ENCODE measurements around the gene BEST2. TPM values are rescaled to one million over a fixed set of nuclear protein-coding genes. Genes with fewer than 3 reads are reported as not detected.
A peak's percentile ranks its signal among the peaks of the same experiment; 100 is the strongest.

The BEST2 gene
- total RNA-seq, 1 experiment from 2014 or later = not detected

GRCh38 chr19:12748489-12748888, 3.1 kb upstream of the BEST2 start:
- POLR2A ChIA-PET = no interaction called here
- DNase-seq (ENCODE audit: low read depth, low spot score) = no peak
- no peak for TF ChIP-seq CTCF (IDR thresholded peaks at IDR 0.05)
- no peak for TF ChIP-seq SIN3A (IDR thresholded peaks at IDR 0.05; ENCODE audit: borderline replicate concordance, insufficient read depth, low read depth, low read length)
- TF ChIP-seq REST (IDR thresholded peaks at IDR 0.05; ENCODE audit: insufficient read depth in 1 of 2, low read depth in 2 of 2, low read length in 1 of 2) = no peak
- no peak for TF ChIP-seq TCF7L2 (IDR thresholded peaks at IDR 0.05; ENCODE audit: low read depth, low read length)
- TF ChIP-seq POLR2AphosphoS5 (IDR thresholded peaks at IDR 0.05; ENCODE audit: low read depth, low read length) = no peak
- intact Hi-C loops (cut with micrococcal nuclease; ENCODE audit: unreplicated experiment) = no loop called here
- H3K9me3 ChIP-seq (ENCODE audit: control insufficient read depth, insufficient read depth, low read depth, low read length) = no peaks in the 10 kb centered on the region
- in situ Hi-C loops (cut with HindIII; ENCODE audit: low pct_unique_long_range_greater_than_20kb, low sequenced_read_pairs) = no loop called here
- 0 out of 2 replicates have a peak, but pooled peaks have one; percentile 3 for ATAC-seq
- H3K27ac ChIP-seq (ENCODE audit: low read length) = no peak overlapping the region
- H3K36me3 ChIP-seq (ENCODE audit: control insufficient read depth, insufficient read depth, low read length) = no peaks in the 10 kb centered on the region
- CTCF ChIA-PET = interaction anchor here (0.6 kb wide), 1 partner anchor 103 kb away, joined by 4 read pairs; no protein-coding TSS in a partner anchor
- BruUV-seq (replicated peaks) = no TSS peak
- H3K4me3 ChIP-seq (ENCODE audit: low read depth in 2 of 2, low read length in 2 of 2) = no peak overlapping the region
- peaks cover 4% of the 10 kb centered on the region for H3K4me1 ChIP-seq (ENCODE audit: control insufficient read depth, insufficient read depth, low read length)
- H3K27me3 ChIP-seq (ENCODE audit: control insufficient read depth, insufficient read depth, low read length) = no peaks in the 10 kb centered on the region

- peaks cover 4% of the 10 kb centered on the region for H3K4me1 ChIP-seq (ENCODE audit: control insufficient read depth, insufficient read depth, low read length)
- ChIA-PET POLR2A (interaction anchor here (0.7 kb wide), 1 partner anchor 13 kb away, joined by 4 read pairs; the partner anchor contains the start of gene GET3), CTCF (no interaction called here)
- H3K4me3 ChIP-seq (ENCODE audit: low read depth in 2 of 2, low read length in 2 of 2) = peak overlapping the region in 1 of 2 experiments; percentile 14; a peak in 1 of 4 replicates
- in situ Hi-C loops (cut with HindIII; ENCODE audit: low pct_unique_long_range_greater_than_20kb, low sequenced_read_pairs) (no loop called here), intact Hi-C loops (cut with micrococcal nuclease; ENCODE audit: unreplicated experiment) (no loop called here)
- DNase-seq (ENCODE audit: low read depth, low spot score) (no peak), ATAC-seq (peak; percentile 42)
- BruUV-seq (replicated peaks) = no TSS peak
- H3K9me3 ChIP-seq (ENCODE audit: control insufficient read depth, insufficient read depth, low read depth, low read length) = no peaks in the 10 kb centered on the region
- no peak for TF ChIP-seq SIN3A (IDR thresholded peaks at IDR 0.05; ENCODE audit: borderline replicate concordance, insufficient read depth, low read depth, low read length)
- TF ChIP-seq TCF7L2 (IDR thresholded peaks at IDR 0.05; ENCODE audit: low read depth, low read length) = no peak
- no peak for TF ChIP-seq POLR2AphosphoS5 (IDR thresholded peaks at IDR 0.05; ENCODE audit: low read depth, low read length)
- no peak for TF ChIP-seq CTCF (IDR thresholded peaks at IDR 0.05)
- no peak for TF ChIP-seq REST (IDR thresholded peaks at IDR 0.05; ENCODE audit: insufficient read depth in 1 of 2, low read depth in 2 of 2, low read length in 1 of 2)
- no peaks in the 10 kb centered on the region for H3K36me3 ChIP-seq (ENCODE audit: control insufficient read depth, insufficient read depth, low read length)
- no peaks in the 10 kb centered on the region for H3K27me3 ChIP-seq (ENCODE audit: control insufficient read depth, insufficient read depth, low read length)
- H3K27ac ChIP-seq (ENCODE audit: low read length) = no peak overlapping the region
Measured at GRCh38 chr19:12749938-12750521, 1.6 kb upstream of the BEST2 start.

All from Panc1 (cell line).